HG02852 (cell line): ENCODE data around the gene SPON1.
"Not testable (repeated sequence)": the region's sequence is repeated elsewhere in the genome, so short reads cannot be mapped to it uniquely, and the experiment has no call there.

Source experiments
- ATAC-seq: cut with Tn5 transposase; IDR thresholded peaks from one replicate; pipeline ENCODE4 v1.9.1; 2021; ENCODE audit warnings: mild to moderate bottlenecking, moderate library complexity; ENCODE audit not compliant: unreplicated experiment

The SPON1 gene

DNA sequence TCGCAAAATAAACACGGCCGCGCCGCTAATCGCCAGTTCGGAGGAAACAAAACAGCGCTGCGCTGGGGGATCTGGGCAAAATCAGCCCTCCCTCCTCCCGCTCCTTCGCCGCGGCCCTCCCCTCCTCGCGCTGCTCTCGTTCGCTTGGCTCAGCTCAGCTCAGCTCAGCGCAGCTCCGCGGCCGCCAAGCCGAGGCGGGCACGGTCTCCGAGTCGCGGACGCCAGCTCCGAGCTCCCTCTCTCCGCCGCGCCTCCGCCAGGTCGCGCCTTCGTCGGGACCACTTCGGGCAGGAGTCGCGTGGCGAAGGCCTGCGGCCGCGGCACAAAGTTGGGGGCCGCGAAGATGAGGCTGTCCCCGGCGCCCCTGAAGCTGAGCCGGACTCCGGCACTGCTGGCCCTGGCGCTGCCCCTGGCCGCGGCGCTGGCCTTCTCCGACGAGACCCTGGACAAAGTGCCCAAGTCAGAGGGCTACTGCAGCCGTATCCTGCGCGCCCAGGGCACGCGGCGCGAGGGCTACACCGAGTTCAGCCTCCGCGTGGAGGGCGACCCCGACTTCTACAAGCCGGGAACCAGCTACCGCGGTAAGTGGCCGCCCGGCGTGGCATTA, at the start of gene SPON1:
SPON1 (plus strand) TSS at position 162 of the 607 bp plus-strand sequence; CDS start at position 344, 182 bp downstream.
- ATAC-seq: no peak

DNA sequence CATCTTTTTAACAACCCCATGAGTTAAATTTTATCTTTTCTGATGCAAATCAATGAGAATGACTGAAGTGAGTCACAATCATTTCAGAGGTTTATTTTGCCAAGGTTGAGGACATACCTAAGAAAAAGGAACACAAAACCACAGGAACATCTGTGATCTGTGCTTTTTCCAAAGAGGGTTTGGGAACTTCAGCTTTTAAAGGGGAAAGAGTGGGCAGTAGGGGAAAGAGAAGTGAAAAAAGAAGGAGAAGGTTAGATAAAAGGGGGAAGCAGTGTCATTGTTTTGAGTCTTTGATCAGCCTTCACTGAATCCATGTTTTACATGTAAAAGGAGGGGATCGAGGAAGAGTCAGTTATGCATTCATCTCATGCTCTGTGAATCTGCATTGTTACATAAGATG, 45.3 kb upstream of the SPON1 start:
- no peak for ATAC-seq

DNA sequence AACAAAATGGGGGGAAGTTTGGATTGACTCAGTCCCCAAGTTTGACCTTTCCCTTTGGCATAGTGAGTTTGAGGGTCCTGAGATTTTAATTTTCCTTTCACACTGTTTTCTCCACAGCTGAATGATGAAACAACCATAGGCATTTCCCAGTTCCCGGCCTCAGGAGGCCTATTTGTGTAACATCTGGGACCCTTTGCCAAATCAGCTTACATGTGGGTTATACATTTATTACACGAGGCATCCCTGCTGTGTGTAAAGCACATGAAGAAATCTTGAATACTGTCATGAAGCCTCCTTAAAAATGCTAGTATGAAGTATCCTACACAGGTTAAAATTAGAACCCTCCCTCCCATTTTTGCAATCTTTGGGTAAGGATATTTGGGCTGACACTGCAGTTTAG, 44.6 kb upstream of the SPON1 start:
- ATAC-seq: no peak

DNA sequence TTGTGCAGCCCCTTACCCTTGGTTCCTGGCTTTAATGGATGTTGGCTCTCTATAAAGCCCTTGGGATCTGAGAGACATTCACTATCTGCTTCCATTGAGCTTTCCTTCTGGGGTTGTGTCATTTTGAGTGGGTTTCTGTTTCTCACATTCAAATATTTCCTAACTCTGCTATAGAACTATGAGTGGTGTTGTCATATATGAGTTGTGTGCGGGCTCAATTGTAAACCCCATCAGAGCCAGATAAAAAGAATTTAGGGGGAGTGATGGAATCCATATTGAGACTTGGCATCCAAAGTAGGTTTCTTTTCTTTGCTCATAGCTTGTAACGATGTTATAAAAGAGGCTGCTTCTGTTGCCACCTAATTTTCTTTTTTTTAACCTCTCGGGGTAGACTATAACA, 41.8 kb upstream of the SPON1 start:
- ATAC-seq: no peak

DNA sequence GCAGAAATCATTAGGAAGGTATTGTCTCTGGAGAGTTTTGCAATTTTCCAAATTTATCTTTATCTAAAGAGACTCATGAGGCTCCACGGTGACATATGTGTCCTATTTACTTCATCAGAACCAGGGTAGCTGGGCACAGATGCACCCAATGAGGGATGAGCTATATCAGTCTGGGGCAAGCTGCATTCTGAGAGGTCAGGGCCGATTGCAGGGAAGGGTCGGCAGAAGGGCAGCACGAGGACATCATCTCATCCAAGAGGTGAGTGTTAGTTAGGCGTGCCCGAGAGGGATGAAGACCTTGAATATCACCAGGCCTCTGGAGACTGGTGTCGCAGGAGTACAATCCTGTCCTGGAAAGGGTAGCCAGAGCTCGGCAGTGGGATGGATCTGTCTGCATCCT, 41.0 kb upstream of the SPON1 start:
- ATAC-seq: no peak

DNA sequence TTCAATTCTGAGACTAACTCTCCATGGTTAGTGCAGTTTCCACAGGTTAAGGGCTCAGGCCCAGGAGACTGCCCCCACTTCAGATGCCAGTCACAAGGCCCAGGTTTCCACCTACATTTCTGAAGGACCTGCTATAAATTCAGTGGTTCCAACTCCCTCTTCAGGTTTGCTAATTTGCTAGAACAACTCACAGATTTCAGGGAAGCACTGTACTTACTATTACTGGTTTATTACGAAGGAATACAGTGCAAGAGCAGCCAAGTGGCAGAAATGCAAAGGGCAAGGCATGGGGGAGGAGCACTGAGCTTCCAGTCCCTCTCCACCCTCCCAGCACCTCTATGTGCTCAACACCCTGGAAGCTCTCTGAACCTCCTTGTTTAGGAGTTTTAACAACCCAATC, 39.3 kb upstream of the SPON1 start:
- no peak for ATAC-seq

DNA sequence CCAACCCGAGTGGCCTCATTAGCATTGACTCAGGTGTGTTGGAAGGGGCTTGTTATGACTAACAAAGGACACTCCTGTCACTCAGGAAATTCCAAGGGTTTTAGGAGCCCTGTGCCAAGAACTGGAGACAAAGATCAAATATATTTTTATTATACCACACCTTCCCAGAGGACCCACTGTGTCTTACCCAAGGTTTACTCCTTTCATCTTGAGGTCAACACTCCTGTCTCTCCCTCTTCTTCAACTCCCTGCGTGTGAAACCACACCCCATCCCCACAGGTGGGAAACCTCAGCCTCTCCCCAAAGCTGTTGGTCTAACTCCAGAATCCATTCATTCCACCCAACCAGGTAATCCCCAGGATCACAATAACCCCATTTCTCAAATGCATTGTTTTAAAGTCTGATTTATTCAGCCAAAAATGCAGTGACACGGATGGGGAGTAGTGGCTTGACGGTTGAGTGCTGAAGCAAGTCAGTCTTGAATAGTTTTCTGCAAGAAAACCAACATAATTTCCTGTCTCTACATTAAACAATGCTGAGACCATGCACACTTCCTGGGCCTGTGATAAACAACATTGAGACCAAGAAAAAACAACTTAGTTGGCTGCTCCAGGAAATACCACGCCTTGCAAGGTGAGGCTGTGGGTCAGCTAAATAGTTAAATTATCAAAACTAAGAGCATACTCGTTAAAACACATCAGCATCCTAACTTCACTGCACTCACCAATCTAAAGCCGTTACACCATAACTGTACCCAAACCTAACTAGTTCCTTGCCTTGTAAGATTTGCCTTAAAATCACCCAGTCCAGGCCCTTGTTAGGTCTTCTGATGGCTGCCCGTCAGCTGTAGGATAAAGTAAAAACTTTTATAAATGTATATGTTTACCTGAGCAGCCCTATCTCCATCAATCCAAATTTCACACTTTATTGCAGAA, 38.5 kb upstream of the SPON1 start:
- peak; percentile 83 for ATAC-seq

DNA sequence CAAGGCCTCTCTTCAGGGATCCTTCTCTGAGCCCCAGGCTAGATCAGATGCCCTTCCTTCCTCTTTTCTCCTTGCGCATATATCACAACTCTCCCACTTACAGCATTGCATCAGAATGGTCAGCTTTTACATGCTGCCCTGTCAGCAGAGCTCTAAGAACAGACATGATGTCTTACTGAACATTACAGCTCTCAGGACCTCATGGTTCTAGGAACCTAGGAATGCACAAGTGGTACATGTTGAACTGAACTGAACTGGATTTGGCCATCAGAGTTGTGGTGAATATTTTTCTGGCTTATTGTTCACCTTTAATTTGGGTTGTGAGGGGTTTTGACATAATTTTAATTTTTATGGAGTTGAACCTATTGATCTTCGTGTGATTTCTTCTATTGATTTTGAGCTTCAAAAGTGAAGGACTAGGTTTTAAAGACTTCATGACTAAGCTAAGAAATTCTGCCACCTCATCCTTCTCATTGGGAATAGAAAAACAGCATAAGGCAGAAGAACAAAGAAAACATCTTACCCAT, 37.7 kb upstream of the SPON1 start:
- no peak for ATAC-seq

DNA sequence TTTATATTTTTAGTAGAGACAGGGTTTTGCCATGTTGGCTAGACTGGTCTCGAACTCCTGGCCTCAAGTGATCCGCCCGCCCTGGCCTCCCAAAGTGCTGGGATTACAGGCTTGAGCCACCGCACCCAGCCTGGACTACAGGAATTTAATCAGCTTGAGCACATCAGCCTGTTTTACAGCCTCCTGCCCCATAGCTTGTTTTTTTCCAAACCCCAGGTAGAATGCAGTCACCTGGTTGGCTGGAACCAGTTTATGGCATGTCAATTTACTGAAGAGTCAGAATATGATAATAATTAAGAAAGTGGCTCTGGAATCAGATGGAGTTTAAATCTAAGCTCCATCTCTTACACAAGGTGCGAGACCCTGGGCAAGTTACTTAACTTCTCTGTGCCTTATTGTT, 36.2 kb upstream of the SPON1 start:
- ATAC-seq: not testable (repeated sequence)

DNA sequence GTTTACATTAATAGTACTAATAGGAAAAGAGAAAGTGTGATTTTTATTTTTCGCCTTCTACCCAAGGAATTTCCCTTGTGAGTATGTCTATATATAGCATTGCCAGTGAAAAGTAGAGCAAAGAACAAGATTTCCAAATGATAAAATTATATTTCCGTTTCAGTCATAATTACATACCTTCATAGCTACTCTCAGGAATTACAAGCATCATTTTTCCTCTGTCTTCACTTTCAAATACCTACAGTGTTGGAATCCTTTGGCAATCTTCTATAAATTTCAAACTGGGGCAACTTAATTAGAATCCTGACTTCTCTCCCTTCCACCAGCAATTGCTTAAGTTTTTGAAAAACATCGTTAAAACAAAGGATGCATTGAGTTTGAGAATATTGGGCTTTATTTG, 35.5 kb upstream of the SPON1 start:
- no peak for ATAC-seq

DNA sequence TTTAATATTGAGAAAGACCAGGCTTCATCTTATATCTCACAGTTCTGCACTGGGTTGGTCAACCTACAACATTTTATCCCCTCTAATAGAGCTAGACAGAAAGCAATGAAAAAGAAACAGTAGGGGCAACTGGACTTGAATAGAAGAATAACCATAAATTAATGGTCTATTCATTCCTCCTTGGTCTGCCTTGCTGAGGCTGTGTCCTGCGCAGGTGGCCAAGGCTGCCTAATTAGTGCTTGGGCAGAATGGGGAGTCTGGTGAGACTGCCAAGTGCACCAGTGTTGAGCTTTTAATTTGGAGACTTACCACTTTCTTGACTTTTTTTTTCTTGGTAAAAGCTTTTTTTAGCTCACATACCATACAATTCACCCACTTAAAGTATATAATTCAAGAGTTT, 35.0 kb upstream of the SPON1 start:
- ATAC-seq: no peak

DNA sequence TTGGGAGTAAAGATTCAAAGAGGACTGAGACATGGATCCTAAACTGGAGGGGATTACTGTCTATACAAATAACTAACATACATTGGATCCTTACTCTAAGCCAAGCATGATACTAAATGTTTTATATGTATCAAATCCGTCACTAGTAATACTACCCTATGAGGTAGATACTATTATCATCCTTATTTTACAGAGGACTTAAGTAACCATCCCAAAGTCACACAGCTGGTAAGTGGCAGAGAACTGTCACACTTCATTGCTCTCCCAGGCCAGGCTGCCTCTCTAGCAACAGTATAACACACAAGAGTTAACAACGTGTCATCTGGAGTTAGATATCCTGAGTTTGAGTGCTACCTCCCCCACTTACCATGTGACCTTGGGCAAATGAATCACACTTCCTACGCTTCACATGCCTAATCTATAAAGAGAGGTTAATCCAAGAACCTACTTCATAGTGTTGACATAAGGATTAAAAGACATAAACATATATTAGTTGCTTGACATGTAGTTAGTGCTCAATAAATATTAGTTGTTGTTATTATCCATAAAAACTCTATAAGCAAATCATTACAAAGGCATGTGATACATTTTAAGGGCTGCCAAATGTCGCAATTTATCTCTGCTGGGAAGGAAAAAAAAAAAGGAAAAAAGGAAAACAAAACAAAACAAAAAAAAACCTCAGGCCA, 33.8 kb upstream of the SPON1 start:
- ATAC-seq: no peak

DNA sequence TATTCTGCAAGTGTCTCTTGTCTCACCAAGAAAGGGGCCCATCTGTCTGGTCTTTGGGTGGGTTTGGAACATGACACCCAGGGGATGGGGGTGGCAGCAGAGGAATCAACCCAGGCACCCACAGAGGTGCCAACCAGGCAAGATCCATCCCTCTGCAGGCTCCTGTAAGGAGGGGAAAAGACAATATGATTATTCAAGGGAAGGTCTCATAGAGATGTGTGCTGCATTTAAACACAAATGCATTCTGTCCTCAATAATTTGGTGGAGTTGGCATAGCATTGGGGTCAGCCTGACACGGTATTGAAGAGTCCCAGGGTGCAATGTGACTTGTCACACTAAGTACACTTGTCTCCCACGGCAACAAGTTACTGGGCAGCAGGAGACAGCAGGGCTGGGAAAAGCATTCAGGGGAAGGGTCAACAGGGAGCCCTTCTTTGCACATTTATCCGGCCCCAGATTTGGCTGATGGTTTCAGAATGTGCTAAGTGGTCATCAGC, 33.1 kb upstream of the SPON1 start:
- ATAC-seq: no peak

DNA sequence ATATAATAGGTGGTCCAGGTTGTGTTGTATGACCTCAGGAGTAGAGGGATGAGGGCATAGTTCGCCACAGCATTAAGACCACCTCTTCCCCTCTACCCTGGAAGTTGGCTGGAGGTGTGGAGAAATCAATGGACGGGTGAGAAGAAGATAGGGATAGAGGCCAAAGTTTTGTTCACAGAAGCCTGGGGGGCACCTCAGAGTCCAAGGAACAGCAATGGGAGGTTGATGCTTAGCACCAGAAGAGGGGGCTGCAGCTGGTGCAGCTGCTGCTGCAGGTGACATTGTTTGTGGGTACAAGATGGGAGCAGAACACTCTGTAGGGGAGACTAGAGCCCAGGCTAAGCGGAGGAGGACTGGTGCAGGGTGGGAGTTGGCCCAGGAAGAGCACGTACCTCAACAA, 31.2 kb upstream of the SPON1 start:
- no peak for ATAC-seq

DNA sequence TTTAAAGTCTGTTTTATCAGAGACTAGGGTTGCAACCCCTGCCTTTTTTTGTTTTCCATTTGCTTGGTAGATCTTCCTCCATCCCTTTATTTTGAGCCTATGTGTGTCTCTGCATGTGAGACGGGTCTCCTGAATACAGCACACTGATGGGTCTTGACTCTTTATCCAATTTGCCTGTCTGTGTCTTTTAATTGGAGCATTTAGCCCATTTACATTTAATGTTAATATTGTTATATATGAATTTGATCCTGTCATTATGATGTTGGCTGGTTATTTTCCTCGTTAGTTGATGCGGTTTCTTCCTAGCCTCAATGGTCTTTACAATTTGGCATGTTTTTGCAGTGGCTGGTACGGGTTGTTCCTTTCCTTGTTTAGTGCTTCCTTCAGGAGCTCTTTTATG, 25.4 kb upstream of the SPON1 start:
- ATAC-seq: not testable (repeated sequence)

DNA sequence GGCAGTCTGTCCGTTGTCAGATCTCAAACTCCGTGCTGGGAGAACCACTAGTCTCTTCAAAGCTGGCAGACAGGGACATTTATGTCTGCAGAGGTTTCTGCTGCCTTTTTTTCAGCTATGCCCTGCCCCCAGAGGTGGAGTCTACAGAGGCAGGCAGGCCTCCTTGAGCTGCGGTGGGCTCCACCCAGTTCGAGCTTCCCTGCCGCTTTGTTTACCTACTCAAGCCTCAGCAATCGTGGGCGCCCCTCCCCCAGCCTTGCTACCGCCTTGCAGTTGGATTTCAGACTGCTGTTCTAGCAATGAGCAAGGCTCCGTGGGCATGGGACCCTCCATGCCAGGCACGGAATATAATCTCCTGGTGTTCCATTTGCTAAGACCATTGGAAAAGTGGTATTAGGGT, 23.7 kb upstream of the SPON1 start:
- ATAC-seq: not testable (repeated sequence)

DNA sequence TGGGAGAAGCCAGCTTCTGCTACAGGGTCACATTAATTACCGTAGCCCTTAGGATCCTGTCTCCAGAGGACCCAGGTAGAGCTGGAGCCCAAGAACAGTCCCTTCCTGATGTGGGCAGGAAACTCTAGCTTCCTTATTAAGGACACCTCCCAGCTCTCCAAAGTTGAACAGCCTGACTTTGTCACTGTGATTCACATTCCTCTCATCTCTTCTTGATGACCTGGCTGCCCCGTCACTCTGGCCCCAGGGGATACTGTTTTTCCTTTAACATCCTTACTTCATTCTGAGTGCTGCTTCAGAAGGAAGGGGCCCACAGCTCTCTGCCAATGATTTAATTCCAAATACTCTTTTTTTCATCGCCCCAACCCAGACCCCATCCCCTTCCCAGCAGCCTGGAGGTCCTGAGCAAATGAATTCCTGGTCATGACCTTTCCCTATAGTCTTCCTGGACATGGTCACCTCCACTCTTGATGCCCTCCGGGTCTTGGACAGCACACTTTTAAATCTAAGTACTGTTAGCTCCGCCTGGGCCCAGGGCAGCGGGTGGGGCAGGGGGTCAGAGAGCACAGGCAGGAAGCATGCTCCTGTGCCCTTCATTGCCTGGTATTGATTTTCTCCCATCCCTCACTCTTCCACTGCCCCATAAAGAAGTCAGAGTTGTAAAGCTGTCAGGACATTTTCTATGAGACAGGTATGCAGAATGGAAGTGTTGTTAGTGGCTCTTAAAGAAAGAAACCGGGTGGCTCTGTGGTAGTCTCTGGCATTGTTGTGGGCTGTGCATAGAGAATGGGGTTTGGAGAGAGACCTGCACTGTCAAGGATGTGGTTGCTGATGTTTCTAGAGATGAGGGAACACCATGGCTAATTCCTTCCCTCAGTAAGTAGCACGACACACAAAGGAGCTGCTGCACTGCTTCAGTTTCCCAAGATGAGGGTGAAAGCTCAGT, 22.3 kb upstream of the SPON1 start:
- no peak for ATAC-seq

DNA sequence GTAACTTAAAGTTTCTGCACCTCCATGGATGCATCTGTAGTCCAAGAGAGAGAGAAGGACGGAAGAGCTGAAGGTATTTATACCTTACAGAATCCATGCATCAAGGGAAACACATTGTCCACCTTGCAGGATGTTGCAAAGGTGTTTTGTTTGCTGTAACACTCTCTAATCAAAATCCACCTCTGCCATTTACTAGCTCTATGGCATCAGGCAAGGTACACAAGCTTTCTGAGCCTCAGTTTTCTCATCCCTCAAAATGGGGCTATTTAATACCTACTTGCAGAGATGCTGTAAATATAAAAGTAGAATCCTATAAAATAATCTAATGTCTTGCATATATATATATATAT, 21.6 kb upstream of the SPON1 start:
- no peak for ATAC-seq

DNA sequence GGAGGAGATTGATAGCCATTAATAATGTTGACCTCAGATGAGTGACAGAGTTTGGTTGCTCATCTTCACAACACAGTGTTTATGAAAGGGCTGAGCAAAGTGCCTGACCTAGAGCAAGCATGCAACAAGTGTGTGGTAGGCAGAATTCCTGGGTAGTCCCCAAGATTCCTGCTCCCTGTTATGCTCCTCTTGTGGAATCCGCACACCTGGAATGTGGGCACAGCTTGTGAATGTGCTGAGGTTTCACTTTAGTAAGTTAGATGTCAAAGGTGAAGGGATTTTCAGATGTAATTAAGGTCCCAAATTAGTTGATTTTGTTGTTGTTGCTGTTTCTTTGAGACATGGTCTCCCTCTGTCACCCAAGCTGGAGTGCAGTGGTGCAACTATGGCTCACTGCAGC, 20.7 kb upstream of the SPON1 start:
- ATAC-seq: no peak

DNA sequence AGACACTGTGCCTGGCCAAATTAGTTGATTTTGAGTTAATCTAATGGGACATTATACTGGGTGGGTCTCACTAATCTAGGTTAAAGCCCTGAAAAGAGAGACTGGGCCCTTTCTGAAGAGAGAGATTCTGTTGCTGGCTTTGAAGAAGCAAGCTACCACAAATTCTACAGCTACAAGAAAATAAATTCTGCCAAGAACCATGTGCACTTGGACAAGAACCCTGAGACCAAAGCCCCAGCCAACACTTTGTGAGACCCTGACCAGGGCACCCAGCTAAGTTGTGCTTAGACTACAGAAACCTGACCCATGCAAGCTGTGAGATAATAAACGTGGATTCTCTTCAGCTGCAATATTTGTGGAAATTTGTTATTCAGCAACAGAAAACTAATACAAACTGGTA, 20.1 kb upstream of the SPON1 start:
- ATAC-seq: no peak
